GM18870 (cell line): Measurements from ENCODE around the gene TEX2.
A peak's percentile ranks its signal among the peaks of the same experiment; 100 is the strongest.
"Not testable (repeated sequence)": the region's sequence is repeated elsewhere in the genome, so short reads cannot be mapped to it uniquely, and the experiment has no call there.

ENCODE experiments used
- ATAC-seq: cut with Tn5 transposase; IDR thresholded peaks from one replicate; pipeline ENCODE4 v1.9.1; 2021; ENCODE audit warnings: moderate library complexity; ENCODE audit not compliant: unreplicated experiment

TEX2 gene

GRCh38 chr17:64240741-64241347 is 22.2 kb downstream of the TEX2 start:
- ATAC-seq = no peak

GRCh38 chr17:64240261-64240740 is 22.8 kb downstream of the TEX2 start:
- ATAC-seq = no peak

- not testable (repeated sequence) for ATAC-seq
Observed at GRCh38 chr17:64238449-64238848, 24.6 kb downstream of the TEX2 start.

- ATAC-seq = no peak
Observed at GRCh38 chr17:64236827-64237403, 26.1 kb downstream of the TEX2 start.

- no peak for ATAC-seq
Observed at GRCh38 chr17:64234961-64235360, 28.1 kb downstream of the TEX2 start.

DNA sequence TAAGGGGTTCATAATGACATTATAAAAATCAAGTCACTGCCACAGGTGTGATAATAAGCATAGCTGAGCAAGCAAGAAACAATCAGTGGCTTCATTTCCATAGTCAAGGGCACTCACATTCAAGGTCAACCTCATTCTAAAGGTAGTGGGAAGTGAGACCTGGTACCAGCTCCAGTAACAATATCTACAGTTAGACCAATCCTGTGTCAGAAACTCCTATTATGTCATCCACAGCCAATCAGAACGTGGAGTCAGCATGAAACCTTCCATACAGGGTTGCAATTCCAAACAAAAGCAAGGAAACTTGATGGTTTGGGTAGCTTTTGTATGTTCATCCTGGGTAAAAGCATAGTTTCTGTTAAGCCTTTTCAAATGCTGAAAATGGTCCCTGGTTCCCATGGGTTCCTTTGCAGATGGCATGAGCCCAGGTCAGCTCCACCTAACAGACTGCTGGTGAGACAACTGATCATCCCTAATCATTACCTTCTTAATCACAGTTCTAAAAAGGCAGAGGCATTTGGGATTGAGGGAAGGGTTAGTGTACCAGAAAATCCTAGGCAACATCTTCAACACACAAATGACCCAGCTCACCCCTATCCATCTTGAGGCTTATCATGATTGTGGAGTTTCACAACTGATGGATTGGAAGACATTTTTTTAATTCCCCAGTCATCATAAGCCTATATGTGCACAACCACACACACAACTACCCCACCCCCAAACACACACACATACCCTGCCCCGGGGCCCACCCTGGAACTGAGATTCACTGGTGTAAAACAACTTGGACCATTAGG is 30.4 kb downstream of the TEX2 start:
- ATAC-seq = no peak

GRCh38 chr17:64231567-64232141 is 31.4 kb downstream of the TEX2 start:
- no peak for ATAC-seq

GRCh38 chr17:64230791-64231408 is 32.2 kb downstream of the TEX2 start:
- ATAC-seq = no peak

- no peak for ATAC-seq
Observed at GRCh38 chr17:64229815-64230728, 33.0 kb downstream of the TEX2 start.

DNA sequence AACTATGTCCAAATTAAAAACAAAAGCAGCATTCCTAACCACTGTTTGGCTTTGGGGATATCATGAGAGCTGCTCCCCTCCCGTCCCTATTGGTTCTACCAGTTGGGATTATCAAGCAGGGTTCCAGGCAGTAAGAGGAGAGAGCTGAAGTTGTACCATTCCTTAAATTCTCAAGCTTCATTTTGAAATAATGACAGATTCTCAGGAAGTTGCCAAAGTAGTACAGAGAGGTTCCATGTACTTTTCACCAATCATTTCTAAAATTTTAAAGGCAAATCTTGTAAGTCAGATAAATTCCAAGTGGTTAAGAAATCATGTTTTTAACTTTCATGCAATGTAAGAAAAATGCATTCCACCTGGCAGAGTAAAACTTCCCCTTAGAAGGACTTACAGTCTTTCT is 36.9 kb downstream of the TEX2 start:
- ATAC-seq = no peak

DNA sequence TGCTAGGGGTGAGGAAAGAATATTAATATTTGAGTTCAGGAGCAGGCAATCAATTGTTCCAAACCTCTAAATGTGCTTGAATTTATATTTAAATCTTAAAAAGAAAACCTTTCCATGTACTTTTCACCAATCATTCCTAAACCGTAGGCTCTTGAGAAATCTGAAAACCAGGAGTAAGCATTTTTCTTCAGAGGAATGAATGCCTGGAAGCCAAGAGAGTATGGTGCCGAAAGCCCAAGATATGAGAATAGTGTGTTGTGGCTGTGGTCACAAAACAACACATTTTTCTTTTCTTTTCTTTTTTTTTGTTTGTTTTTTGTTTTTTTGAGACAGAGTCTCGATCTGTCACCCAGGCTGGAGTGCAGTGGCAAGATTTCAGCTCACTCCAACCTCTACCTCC is 37.6 kb downstream of the TEX2 start:
- ATAC-seq = no peak

- ATAC-seq = no peak
Observed at GRCh38 chr17:64223931-64224629, 39.0 kb downstream of the TEX2 start.

DNA sequence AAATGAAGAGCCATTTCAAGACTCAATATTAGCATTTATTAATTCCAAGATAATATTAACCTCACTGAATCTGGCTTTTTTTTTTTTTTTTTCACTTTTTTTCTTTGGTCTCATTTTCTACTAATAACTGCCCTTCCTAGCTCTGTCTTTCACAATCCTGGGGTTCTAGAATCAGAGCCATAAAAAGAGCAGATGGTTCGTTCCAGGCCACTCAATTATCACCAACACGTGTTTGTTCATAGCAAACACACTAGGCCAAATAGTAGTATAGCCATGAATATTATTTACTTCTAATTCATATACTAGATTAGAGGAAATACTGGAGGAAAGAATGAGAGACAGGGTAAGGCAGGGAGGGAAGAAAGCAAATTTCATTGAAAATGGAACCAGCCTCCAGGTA is 39.8 kb downstream of the TEX2 start:
- no peak for ATAC-seq

DNA sequence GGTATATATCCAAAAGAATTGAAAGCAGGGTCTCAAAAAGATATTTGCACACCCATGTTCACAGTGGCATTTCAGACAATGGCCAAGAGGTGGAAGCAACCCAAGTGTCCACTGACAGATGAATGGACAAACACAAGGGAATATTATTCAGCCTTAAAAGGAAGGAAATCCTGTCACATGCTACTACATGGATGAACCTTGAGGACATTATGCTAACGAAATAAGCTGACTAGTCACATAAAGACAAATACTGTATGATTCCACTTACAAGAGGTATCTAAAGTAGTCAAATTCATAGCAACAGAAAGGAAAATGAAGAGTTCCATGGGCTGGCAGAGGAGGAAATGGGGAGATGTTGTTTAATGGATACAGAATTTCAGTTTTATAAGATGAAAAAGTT is 41.4 kb downstream of the TEX2 start:
- ATAC-seq = no peak

GRCh38 chr17:64220604-64221003 is 42.5 kb downstream of the TEX2 start:
- not testable (repeated sequence) for ATAC-seq

DNA sequence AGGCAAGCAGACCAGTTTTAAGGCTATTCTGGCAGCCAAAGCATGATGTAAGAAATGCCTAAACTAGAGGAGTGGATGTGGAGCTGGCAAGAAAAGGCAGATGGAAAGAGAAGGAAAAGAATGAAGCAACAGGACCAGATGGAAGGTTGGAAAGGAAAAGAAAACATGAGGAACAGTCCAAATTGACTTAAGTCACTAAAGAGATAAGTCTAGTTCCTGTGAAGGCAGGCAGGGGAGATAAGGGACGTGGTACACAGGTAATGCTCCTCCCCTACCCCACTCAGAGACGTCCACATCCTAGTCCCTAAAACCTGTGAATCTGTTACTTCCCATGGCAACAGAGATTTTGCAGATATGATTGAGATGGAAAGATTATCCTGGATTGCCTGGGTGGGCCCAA is 43.5 kb downstream of the TEX2 start:
- ATAC-seq = no peak

GRCh38 chr17:64218066-64218465 is 45.0 kb downstream of the TEX2 start:
- peak; percentile 59 for ATAC-seq

- ATAC-seq = no peak
Observed at GRCh38 chr17:64217249-64217691, 45.8 kb downstream of the TEX2 start.
